MM.1S (cell line): ENCODE results near the gene MAP2K7.

Experiments used
- DNase-seq: peaks from one replicate; pipeline ENCODE4 v3.0.0-alpha.2; 2015
- H2AFZ ChIP-seq: fragments of 300-600 bp; sonication (generic); 2 replicates; pipeline ENCODE4 v1.6.0; 2016; ENCODE audit warnings: antibody characterized with exemption, low read length
- H3F3A ChIP-seq: fragments of 300-600 bp; sonication (generic); 2 replicates; pipeline ENCODE4 v1.6.1; 2016; ENCODE audit warnings: mild to moderate bottlenecking, antibody characterized with exemption, low read length, moderate library complexity, mixed read lengths; ENCODE audit not compliant: insufficient read depth
- H3K27ac ChIP-seq: fragments of 300-600 bp; sonication (generic); 2 replicates; pipeline ENCODE4 v1.5.1; 2016; ENCODE audit warnings: mild to moderate bottlenecking, low read length
- H3K27me3 ChIP-seq: fragments of 300-600 bp; sonication (generic); replicated peaks from 2 replicates; pipeline ENCODE4 v1.6.0; 2016; ENCODE audit warnings: low read length; ENCODE audit not compliant: insufficient read depth
- H3K36me3 ChIP-seq: fragments of 300-600 bp; sonication (generic); replicated peaks from 2 replicates; pipeline ENCODE4 v1.6.1; 2016; ENCODE audit warnings: mild to moderate bottlenecking, low read length, mixed read lengths; ENCODE audit not compliant: insufficient read depth
- H3K4me1 ChIP-seq: fragments of 300-600 bp; sonication (generic); 2 replicates; pipeline ENCODE4 v1.6.1; 2016; ENCODE audit warnings: low read length, mixed read lengths
- H3K4me2 ChIP-seq: fragments of 300-600 bp; sonication (generic); 2 replicates; pipeline ENCODE4 v1.6.0; 2016; ENCODE audit warnings: low read depth, low read length
- H3K4me3 ChIP-seq: fragments of 300-600 bp; sonication (generic); 2 replicates; pipeline ENCODE4 v1.5.1; 2016; ENCODE audit warnings: low read length, mixed read lengths
- H3K79me2 ChIP-seq: fragments of 300-600 bp; sonication (generic); 2 replicates; pipeline ENCODE4 v1.6.1; 2016; ENCODE audit warnings: mixed run types, low read length, mixed read lengths
- H3K9ac ChIP-seq: fragments of 300-600 bp; sonication (generic); 2 replicates; pipeline ENCODE4 v1.6.1; 2016; ENCODE audit warnings: low read length, mixed read lengths
- H3K9me2 ChIP-seq: fragments of 300-600 bp; sonication (generic); replicated peaks from 2 replicates; pipeline ENCODE4 v1.6.1; 2016; ENCODE audit warnings: mild to moderate bottlenecking, low read length, mixed read lengths; ENCODE audit not compliant: insufficient read depth
- H3K9me3 ChIP-seq: fragments of 300-600 bp; sonication (generic); replicated peaks from 2 replicates; pipeline ENCODE4 v1.6.1; 2016; ENCODE audit warnings: mild to moderate bottlenecking, low read length, mixed read lengths; ENCODE audit not compliant: insufficient read depth
- H4K20me1 ChIP-seq: fragments of 300-600 bp; sonication (generic); 2 replicates; pipeline ENCODE4 v1.6.1; 2016; ENCODE audit warnings: mild to moderate bottlenecking, low read length, moderate library complexity, mixed read lengths; ENCODE audit not compliant: insufficient read depth
- EZH2 ChIP-seq: fragments of 300-600 bp; sonication (generic); optimal IDR thresholded peaks from 2 replicates; pipeline ENCODE3; 2017; ENCODE audit warnings: low read depth, mild to moderate bottlenecking, antibody characterized with exemption, low read length, mixed read lengths
- EZH2phosphoT487 ChIP-seq: fragments of 300-600 bp; sonication (generic); IDR thresholded peaks from 2 replicates; pipeline ENCODE4 v1.6.1; 2018; ENCODE audit warnings: antibody characterized with exemption, low read length
- TF ChIP-seq, protein P1 (sequence below): fragments of 300-600 bp; sonication (generic); IDR thresholded peaks from 2 replicates; pipeline ENCODE4 v1.5.1; 2016; ENCODE audit warnings: antibody characterized with exemption, low read length, mixed read lengths

Gene MAP2K7

DNA sequence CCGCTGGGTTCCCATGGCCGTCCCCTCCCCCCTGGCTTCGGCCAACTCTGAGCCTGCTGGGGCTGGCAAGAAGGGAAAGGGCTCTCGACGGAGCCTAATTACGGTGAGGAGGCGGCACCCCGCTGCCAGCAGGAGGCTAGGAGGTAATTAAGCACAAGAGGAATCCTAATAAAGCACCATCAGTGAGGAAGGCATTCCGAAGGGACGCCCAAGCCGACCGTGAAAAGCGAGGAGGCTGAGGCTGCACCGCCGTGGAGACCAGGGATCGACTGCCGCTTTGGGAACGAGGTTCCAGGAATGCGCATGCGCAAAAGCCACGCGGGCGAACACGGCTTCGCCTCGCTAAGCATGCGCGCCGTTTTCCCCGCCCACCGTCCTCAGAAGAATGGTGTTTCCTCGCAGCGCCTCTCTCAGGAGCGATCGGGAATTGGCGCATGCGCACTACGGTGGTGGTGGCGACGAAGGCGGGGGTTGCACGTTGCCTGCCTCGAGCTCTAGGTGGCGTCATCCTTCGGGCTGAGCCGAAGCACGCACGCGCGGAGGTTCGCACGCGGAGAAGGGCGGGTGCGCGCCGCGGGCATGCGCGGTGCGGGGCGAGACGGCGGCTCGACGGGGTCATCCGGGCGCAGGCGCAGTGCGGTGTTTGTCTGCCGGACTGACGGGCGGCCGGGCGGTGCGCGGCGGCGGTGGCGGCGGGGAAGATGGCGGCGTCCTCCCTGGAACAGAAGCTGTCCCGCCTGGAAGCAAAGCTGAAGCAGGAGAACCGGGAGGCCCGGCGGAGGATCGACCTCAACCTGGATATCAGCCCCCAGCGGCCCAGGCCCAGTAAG lies at the start of gene MAP2K7:
Gene MAP2K7 (plus strand): TSS at position 634 of the 830 bp plus-strand sequence. CDS start 68 bp downstream, at position 702.
- Histone ChIP-seq H3K36me3 (no peaks in the 10 kb centered on the region), H3K27me3 (peaks cover 17% of the 10 kb centered on the region; the same call in 1 of the 2 replicates), H3K9me3 (no peaks in the 10 kb centered on the region), H3F3A (no peaks in the 10 kb centered on the region), H3K4me3 (peak within 1 kb of the TSS; percentile 75), H3K79me2 (peaks cover 50% of the 10 kb centered on the region), H4K20me1 (peaks cover 19% of the 10 kb centered on the region), H3K27ac (no peak within 1 kb of the TSS; the same call in 1 of the 2 replicates), H2AFZ (peak within 1 kb of the TSS; percentile 86), H3K9me2 (no peaks in the 10 kb centered on the region), H3K4me2 (peak within 1 kb of the TSS; percentile 98), H3K9ac (peak within 1 kb of the TSS; percentile 65), H3K4me1 (peaks cover 14% of the 10 kb centered on the region; the same call in 1 of the 2 replicates)
- peak; percentile 100 for DNase-seq
- no peak for TF ChIP-seq EZH2
- no peak for TF ChIP-seq EZH2phosphoT487
- TF ChIP-seq, protein P1, sequence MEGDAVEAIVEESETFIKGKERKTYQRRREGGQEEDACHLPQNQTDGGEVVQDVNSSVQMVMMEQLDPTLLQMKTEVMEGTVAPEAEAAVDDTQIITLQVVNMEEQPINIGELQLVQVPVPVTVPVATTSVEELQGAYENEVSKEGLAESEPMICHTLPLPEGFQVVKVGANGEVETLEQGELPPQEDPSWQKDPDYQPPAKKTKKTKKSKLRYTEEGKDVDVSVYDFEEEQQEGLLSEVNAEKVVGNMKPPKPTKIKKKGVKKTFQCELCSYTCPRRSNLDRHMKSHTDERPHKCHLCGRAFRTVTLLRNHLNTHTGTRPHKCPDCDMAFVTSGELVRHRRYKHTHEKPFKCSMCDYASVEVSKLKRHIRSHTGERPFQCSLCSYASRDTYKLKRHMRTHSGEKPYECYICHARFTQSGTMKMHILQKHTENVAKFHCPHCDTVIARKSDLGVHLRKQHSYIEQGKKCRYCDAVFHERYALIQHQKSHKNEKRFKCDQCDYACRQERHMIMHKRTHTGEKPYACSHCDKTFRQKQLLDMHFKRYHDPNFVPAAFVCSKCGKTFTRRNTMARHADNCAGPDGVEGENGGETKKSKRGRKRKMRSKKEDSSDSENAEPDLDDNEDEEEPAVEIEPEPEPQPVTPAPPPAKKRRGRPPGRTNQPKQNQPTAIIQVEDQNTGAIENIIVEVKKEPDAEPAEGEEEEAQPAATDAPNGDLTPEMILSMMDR = peak; percentile 84

DNA sequence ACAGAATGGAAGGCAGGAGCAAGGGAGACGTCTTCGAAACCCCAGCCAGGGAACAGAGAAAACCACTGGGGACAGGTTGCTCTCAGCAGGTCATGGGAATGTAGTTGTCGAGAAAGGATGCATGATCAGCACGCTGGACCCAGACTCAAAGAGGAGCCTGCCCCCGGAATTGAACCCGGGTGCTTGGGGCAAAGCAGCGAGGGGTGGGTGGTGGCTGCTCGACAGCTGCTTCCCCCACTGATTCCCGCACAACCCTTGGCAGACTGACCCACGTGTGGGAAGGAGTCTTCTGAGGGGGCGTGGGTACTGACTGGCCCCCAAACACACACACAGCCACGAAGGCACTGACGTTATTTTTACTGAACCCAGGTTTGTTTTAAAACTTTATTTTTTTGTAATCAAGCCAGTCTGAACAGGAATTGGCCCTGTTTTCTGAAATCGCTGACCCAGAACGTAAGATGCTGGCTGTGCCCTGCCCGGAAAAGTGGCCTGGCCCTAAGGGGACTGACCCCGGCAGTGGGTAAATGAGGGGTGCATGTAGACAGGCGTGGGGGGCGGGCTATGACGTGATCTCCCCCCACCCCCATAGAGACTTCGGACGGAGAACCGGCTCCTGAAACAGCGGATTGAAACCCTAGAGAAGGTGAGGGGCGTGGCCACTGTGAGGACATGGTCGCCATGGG lies 48.1 kb upstream of the MAP2K7 start:
- Histone ChIP-seq H3K27me3 (peaks cover 42% of the 10 kb centered on the region), H3K9ac (no peak overlapping the region), H3K4me1 (0 out of 2 replicates have a peak, but pooled peaks cover 3% of the 10 kb centered on the region), H2AFZ (no peak overlapping the region), H3K9me3 (no peaks in the 10 kb centered on the region), H3K79me2 (no peaks in the 10 kb centered on the region), H3K9me2 (no peaks in the 10 kb centered on the region), H4K20me1 (no peaks in the 10 kb centered on the region), H3K27ac (no peak overlapping the region), H3K4me2 (no peak overlapping the region), H3K4me3 (no peak overlapping the region), H3K36me3 (no peaks in the 10 kb centered on the region), H3F3A (no peaks in the 10 kb centered on the region)
- TF ChIP-seq EZH2 (no peak), EZH2phosphoT487 (no peak)
- TF ChIP-seq, protein P1 = no peak
- DNase-seq = no peak

DNA sequence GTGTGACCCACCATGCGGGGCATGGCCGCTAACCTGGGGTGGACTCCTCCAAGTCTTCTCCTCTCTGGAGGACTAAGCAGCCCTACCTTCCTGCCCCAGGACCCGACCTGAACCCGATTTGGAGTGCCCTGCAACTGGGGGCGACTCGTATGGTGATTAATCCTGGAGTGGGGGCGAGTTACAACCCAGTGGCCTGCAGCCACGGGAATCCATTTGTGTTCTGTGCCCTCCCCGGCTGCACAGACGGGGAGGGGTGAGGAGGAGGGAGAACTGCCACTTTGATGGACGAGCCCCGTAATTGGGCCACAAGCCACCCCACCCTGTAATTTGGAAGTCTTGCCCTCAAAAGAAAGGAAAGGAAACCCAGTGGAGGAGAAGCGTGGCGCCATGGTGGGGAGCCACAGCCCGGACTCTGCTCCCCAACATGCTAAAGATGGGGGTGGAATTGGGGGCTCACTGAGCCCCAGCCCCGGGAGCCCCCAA lies 47.5 kb upstream of the MAP2K7 start:
- H3F3A ChIP-seq = no peaks in the 10 kb centered on the region
- no peaks in the 10 kb centered on the region for H3K36me3 ChIP-seq
- no peak overlapping the region for H3K4me2 ChIP-seq
- no peak overlapping the region for H3K27ac ChIP-seq
- no peaks in the 10 kb centered on the region for H4K20me1 ChIP-seq
- no peak overlapping the region for H3K4me3 ChIP-seq
- H2AFZ ChIP-seq = no peak overlapping the region
- H3K9me3 ChIP-seq = no peaks in the 10 kb centered on the region
- 0 out of 2 replicates have a peak, but pooled peaks cover 3% of the 10 kb centered on the region for H3K4me1 ChIP-seq
- DNase-seq = no peak
- H3K27me3 ChIP-seq = peaks cover 42% of the 10 kb centered on the region
- no peaks in the 10 kb centered on the region for H3K9me2 ChIP-seq
- H3K9ac ChIP-seq = no peak overlapping the region
- no peaks in the 10 kb centered on the region for H3K79me2 ChIP-seq
- TF ChIP-seq, protein P1 = no peak
- TF ChIP-seq EZH2phosphoT487 (no peak), EZH2 (no peak)
